Ramos (cell line): Measurements from ENCODE around the gene LPIN1.
"Not testable (repeated sequence)": the region's sequence is repeated elsewhere in the genome, so short reads cannot be mapped to it uniquely, and the experiment has no call there.

Experiments used
- in situ Hi-C: fragments of 300-500 bp; cut with MboI; formaldehyde crosslinking; loops from one replicate; pipeline ENCODE4 v1.14.3; 2022; ENCODE audit warnings: low sequenced_read_pairs; ENCODE audit not compliant: unreplicated experiment

The LPIN1 gene

GRCh38 chr2:11799826-11800225 lies 53.4 kb downstream of the LPIN1 start:
- in situ Hi-C loops, result loop anchor here (25.0 kb wide), 1 partner anchor 313 kb away; no protein-coding TSS in a partner anchor

DNA sequence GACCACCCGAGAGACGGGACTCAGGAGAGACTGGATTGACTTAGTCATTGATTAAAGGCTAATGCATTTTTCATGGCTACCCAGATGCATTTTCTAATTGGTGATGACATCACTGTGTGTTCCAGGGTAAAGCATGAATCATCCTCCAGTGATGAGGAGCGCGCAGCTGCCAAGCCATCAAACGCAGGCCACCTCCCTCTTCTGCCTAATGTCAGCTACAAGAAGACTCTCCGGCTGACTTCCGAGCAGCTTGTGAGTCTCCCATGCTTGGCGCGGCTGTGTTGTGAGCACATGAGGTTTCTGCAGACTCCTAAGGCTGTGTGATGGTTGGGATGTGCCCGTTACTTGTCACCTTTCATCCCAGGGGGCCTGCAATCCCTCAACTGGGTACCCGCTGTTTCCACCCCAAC lies 56.4 kb downstream of the LPIN1 start:
- in situ Hi-C loops, result no loop called here

GRCh38 chr2:11805024-11805423 lies 58.6 kb downstream of the LPIN1 start:
- in situ Hi-C loops, result no loop called here

DNA sequence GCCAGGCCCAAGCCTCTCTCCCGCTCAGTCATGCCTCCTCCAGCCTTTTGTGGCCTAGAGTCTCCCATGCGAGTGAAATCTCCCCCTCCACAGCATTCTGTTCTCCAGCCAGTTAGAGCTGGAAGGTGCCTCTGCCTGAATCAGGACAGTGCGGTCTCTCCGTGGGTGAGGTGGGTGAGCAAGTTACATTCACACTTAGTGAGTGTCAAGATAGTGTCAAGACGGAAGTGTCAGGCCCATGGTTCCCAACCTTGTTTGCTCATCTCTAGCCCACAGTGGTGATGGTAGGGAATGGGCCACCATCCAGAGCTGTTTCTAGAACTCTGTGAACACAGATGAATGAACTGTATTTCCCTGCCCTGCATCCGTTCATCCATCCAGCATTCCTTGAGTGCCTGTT lies 59.5 kb downstream of the LPIN1 start:
- in situ Hi-C loops, result no loop called here

DNA sequence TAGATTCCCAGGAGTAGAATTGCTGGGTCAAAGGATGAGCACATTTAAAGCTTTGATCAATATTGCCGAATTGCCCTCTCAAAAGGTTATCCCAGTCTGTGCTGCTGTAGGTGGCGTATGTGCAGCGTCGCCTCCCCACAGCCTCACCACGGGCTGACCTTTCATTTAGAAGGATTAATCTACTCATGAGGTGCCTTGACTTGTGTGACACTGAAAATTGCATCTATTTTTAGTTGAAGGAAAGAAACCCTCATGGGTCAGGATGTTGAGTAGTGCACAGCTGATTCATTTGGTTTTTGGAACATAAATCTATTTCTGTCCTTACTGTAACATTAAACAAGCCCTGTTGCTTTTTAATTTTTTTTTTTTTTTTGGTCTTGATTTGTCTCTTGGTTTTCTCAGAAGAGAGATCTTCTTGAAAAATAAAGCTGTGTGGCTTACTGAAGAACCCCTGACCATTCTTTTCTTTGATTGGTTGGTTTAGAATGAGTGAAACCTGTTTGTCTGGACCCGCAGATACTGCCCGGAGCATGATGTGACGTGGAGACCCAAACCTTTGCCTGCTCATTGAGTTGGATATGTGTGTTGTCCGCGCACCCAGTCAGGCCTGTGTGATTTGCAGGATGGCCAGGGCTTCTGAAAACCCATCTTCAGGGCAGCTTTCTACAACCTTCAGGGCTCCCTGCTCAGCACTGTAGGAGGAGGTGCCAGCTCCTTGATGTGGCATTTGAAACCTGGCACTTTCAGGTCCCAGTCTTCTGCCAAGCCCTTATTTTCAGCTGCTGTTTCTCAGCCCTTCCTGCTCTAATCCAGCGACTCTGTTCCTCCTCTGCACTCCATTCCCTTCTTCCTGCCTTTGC lies 61.0 kb downstream of the LPIN1 start:
- in situ Hi-C loops, result no loop called here

DNA sequence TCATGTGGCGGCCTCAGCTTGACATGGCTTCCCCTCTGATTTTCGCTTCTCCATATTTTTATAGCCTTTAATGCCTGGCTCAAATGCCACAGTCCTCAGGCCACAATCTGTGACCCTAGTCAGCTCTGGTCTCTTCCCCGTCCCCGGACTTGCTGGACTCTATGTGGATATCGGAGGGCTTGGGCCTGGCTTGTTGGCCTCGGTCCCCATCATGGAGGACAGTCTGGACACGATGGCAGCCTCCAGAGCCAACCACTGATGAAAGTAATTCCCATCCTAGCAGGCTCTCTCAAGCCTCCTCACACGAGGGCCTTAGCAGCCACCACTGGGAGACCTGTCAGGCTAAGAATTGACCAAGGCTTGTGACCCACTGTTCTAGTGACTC lies 61.6 kb downstream of the LPIN1 start:
- in situ Hi-C loops, result no loop called here

DNA sequence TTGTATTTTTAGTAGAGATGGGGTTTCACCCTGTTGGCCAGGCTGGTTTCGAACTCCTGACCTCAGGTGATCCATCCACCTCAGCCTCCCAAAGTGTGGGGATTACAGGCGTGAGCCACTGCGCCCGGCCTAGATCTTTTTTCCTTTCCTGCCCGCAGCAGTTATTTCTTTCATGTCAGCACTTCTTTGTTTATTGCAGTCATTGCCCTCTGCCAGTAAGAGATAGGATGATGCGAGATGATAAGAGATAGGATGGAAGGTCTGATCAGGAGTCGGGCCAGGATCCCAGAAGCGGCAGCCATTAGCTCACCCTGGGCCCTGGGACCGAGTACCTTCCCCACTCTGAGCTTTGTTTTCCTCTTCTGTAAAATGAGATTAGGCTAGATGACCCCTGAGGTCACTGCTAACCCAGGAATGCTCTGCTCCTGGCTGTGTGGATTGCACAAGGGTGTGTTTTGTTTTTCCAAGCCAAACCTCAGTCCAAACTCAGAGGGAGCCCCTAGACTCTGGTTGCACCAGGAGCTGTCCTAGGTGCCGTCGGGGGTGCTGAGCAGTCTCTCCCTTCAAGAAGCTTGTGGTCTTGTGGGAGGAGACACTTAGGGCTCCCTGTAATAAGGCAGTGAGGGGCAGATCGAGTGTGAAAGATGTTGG lies 63.3 kb downstream of the LPIN1 start:
- in situ Hi-C loops, result no loop called here

DNA sequence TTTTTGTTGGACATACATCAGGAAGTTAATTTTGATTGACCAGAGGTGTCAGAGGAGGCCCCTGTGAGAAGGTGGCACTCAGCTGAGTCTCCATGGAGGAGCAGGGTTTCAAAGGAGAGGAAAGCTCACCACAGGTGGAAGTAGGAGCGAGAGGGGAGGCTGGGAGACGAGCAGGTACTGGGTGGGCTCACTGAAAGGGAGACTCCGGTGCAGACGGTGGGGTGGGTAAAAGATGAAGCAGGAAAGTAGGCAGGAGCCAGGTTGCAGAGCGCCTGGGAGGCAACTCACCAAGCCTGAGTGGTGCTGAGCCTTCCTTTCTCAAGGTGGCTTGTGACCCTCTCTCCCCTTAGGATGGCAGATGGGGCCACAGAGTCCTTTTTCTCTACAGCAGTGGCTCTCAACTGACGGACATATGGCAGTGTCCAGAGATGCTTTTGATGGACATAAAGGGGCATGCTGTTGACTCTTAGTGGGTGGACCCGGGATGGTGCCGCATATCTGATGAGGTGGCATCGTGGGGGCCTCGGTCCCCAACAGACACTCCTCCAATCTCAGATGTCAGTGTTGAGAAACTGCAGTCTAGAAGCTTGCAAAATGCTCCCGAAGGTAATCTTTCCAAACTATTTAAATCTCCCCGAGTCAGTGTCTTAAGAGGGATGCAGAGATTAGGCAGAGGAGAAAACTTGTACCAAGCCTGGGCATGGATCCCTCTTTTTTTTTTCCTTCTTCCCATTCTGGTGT lies 64.0 kb downstream of the LPIN1 start:
- in situ Hi-C loops, result no loop called here

- in situ Hi-C loops, result no loop called here
These were observed 64.7 kb downstream of the LPIN1 start for GRCh38 chr2:11811036-11811654.

DNA sequence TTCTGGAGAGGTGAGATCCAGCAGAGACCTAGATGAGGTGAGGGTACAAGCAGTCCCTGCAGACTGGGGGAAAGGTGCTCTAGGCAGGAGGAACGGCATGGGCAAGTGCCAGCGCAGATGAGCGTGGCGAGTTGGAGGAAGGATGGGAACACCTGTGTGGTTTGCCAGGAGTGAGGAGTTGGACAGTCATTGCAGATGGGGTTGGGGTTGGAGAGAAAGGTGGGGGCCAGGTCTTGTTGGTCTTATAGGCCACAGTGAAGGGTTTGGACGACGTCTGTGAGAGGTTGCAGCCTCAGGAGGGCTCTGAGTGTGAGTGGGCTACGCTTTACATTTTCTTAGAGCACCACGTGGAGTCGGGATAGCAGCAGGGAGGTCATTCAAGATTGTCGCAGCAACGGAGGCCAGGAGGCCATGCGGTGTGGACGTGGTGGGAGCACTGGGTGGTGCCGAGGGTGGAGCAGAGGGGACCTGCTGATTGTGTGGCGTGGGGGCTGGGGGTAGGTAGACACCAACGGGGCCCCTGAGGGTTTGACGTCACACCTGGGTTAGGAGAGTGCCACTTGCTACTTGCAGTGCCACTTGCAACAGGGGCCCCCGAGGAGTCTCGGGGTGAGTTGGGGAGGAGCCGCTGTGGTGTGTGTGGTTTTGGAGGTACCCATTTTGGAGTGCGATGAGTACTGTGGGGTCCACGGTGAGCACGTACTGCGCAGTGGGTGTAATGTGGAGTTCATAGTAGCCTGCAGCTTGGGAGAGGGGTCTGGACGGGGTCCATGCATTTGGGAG lies 66.2 kb downstream of the LPIN1 start:
- in situ Hi-C loops, result no loop called here

DNA sequence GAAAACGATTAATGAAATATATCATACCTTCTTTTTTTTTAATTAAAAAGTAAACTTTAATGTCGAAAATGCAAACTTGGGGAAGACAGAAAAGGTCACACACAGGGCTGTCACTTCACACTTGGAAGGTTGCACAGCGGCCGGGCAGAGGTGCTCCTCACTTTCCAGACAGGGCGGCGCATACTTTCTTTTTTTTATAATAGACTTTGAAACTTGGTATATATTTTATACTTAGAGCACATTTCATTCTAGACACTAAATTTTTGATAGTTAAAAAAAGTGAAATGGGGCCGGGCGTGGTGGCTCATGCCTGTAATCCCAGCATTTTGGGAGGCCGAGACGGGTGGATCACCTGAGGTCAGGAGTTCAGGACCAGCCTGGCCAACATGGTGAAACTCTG lies 66.9 kb downstream of the LPIN1 start:
- in situ Hi-C loops, result not testable (repeated sequence)

DNA sequence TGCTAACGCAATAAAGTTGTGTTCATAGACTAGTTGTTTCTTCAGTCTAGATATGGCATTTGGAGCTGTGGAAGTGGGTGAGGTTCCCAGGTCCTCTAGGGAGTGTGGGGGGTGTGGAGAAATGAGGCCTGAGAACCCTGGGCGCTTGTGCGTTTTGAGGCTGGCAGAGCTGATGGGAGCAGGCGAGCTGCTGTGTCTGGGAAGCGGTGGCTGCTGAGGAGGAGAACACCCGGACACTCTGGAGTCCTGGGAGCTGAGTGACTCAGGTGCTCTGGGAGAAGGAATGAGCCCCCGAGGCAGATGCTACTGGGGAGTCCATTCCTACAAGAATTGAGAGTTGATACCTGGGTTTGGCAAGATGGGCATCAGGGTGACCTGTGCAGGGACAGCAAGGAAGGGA lies 67.5 kb downstream of the LPIN1 start:
- in situ Hi-C loops, result no loop called here

- in situ Hi-C loops, result no loop called here
These were observed 68.6 kb downstream of the LPIN1 start for GRCh38 chr2:11814979-11815510.

GRCh38 chr2:11816935-11817334 lies 70.5 kb downstream of the LPIN1 start:
- in situ Hi-C loops, result not testable (repeated sequence)

DNA sequence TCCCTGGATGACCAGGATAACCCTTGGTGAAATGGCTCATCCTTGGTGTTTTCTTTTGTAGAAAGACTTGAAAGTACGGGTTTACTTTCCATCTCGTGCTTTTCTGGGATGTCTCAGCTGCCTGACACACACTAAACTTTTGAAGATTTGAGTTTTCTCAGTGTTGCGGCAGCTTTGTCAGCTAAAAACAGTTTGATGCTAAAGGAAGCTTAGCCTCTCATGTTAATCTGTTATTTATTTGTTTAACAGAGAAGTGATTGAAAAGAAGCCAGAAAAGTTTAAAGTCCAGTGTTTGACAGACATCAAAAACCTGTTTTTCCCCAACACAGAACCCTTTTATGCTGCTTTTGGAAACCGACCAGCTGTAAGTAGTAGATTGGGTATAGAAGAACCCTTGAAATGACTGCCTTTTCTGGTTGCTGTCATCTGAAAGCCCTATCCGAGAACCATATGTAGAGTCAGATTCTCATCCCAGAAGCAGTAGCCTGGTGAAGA lies 72.8 kb downstream of the LPIN1 start:
- in situ Hi-C loops, result no loop called here

DNA sequence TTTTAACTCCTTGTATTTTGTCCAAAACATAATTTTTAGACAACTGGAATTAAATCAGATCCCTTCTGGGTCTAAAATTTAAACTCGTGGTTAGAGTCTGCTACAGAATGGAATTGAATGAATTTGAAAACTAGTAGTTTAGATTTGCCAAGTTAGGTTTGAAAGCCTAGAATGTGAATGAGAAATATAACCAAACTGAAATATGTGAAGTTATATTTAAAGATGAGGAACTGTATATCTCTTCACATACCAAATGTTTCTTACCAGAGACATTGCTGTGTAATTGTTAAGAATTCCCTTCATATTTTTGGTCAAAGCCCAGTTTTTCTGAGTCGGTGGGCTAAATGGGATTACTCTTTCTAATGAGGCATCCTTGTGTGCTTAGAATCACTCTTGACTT lies 74.2 kb downstream of the LPIN1 start:
- in situ Hi-C loops, result no loop called here

DNA sequence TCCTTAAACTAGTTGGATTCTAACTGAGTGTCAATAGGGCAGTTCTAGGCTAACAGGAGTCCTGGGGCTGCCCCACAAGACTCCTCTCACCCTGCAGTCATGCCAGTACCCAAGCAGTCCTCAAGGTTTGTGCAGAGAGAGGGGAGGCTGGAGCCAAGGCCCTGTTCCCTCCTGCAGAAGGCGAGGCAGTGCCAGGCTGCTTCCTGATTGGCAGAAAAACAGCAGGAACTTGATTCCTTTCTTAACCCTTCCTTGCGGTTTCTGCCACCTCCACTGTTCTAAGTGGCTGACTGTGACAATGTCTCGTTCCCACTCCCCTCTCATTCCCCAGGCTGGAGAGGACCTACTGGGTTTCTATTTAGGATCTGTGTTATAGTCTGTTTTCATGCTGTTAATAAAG lies 75.3 kb downstream of the LPIN1 start:
- in situ Hi-C loops, result no loop called here

GRCh38 chr2:11822359-11822745 lies 75.9 kb downstream of the LPIN1 start:
- in situ Hi-C loops, result not testable (repeated sequence)

DNA sequence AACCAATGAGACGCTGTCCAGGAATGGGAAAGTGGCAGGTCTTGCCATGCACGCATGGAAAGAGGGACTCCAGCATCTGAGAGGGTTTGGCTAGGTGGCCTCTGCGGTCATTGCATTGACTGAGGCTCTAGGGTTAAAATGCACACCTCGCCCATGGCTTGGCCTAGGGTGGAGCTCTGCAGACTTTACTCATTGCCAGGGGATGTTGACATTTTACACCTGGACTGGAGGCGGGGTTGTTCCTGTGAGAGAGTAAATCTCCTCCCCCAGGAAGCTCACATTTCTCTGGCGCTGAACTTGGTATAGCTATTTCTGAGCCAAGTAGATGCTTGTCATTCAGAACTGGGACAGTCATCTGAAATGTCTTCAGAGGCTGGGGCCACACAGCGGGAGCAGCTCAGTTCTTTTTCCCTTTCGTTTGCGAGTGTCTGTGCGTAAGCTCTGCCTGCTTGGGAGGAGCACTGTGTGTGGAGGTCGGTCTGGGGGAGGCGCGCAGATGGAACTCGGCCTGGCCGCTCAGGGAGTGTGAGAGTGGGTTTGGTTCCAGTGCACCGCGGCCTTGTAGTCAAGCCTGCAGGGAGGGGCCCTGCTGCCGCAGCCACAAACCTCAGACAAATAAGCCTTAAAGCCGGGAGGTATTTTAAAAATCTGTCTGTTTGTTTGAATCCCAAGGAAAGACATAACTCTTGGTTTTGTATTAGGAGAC lies 76.5 kb downstream of the LPIN1 start:
- in situ Hi-C loops, result no loop called here
